MCF 10A (cell line): ENCODE measurements around the gene RASGRP3. TPM values are rescaled to one million over a fixed set of nuclear protein-coding genes. Genes with fewer than 3 reads are reported as not detected.

Experiments used
- BruUV-seq: library from RNA; stranded (reverse); fragments of 400-500 nt; replicated peaks from 2 replicates; lab custom pipeline; 2021; lab: Mats Ljungman, UMichigan
- CTCF ChIA-PET: fragments of 300-600 bp; sonication (Branson Sonifier 250); formaldehyde crosslinking; extraction: SDS; loops from one replicate; lab custom pipeline; 2021; ENCODE audit warnings: antibody characterized with exemption, inconsistent platforms; lab: Yijun Ruan, JAX
- POLR2A ChIA-PET: fragments of 300-600, 350-650 bp; sonication (Branson Sonifier 250); formaldehyde crosslinking; extraction: SDS; loops from one replicate; lab custom pipeline; 2020; ENCODE audit warnings: antibody characterized with exemption, inconsistent platforms; lab: Yijun Ruan, JAX
- DNase-seq: peaks from one replicate; pipeline ENCODE4 v3.0.0-alpha.2; 2018; ENCODE audit not compliant: unreplicated experiment
- H3K27ac Mint-ChIP-seq: one replicate; pipeline ENCODE4 v1.8.0; 2022; ENCODE audit warnings: mild to moderate bottlenecking, low read depth, mixed read lengths; ENCODE audit not compliant: unreplicated experiment
- H3K27me3 Mint-ChIP-seq: one replicate; pipeline ENCODE4 v1.8.0; 2022; ENCODE audit warnings: mixed read lengths; ENCODE audit not compliant: insufficient read depth, unreplicated experiment
- H3K36me3 Mint-ChIP-seq: one replicate; pipeline ENCODE4 v1.8.0; 2022; ENCODE audit warnings: mild to moderate bottlenecking, moderate library complexity, mixed read lengths; ENCODE audit not compliant: insufficient read depth, unreplicated experiment
- H3K4me1 Mint-ChIP-seq: one replicate; pipeline ENCODE4 v1.8.0; 2022; ENCODE audit warnings: mixed read lengths; ENCODE audit not compliant: insufficient read depth, unreplicated experiment
- H3K4me3 Mint-ChIP-seq: one replicate; pipeline ENCODE4 v1.8.0; 2022; ENCODE audit warnings: mild to moderate bottlenecking, moderate library complexity, mixed read lengths; ENCODE audit not compliant: unreplicated experiment
- H3K9me3 Mint-ChIP-seq: one replicate; pipeline ENCODE4 v1.8.0; 2022; ENCODE audit warnings: mixed read lengths; ENCODE audit not compliant: unreplicated experiment
- CTCF ChIP-seq: fragments of 200-600 bp; IDR thresholded peaks from one replicate; pipeline ENCODE4 v1.8.0; 2022; ENCODE audit warnings: antibody characterized with exemption, mild to moderate bottlenecking; ENCODE audit not compliant: unreplicated experiment
- intact Hi-C: fragments of 100-400 bp; cut with micrococcal nuclease; formaldehyde crosslinking; loops from 2 replicates; pipeline ENCODE4 v1.14.1; 2022
- total RNA-seq: library from RNA; stranded (reverse); gene quantifications from 2 replicates; pipeline ENCODE4 v1.2.3, GENCODE V29; 2022

The RASGRP3 gene
- total RNA-seq, 1 experiment from 2014 or later: 0.26 TPM

- no peak for TF ChIP-seq CTCF
- DNase-seq: no peak
- no TSS peak for BruUV-seq
- Mint-ChIP-seq H3K4me1 (peaks cover 7% of the 10 kb centered on the region), H3K27me3 (no peaks in the 10 kb centered on the region), H3K9me3 (no peaks in the 10 kb centered on the region), H3K4me3 (no peak overlapping the region), H3K27ac (no peak overlapping the region), H3K36me3 (no peaks in the 10 kb centered on the region)
- POLR2A ChIA-PET: no interaction called here
- CTCF ChIA-PET: interaction anchor here (0.6 kb wide), 1 partner anchor 31 kb away, joined by 3 read pairs; no protein-coding TSS in a partner anchor
- intact Hi-C loops: no loop called here
These were observed 55.7 kb downstream of the RASGRP3 start for GRCh38 chr2:33532146-33532545.

- H3K36me3 Mint-ChIP-seq: no peaks in the 10 kb centered on the region
- intact Hi-C loops: no loop called here
- DNase-seq: no peak
- CTCF ChIA-PET: no interaction called here
- H3K27me3 Mint-ChIP-seq: no peaks in the 10 kb centered on the region
- peaks cover 7% of the 10 kb centered on the region for H3K4me1 Mint-ChIP-seq
- H3K27ac Mint-ChIP-seq: no peak overlapping the region
- no peak overlapping the region for H3K4me3 Mint-ChIP-seq
- TF ChIP-seq CTCF: no peak
- H3K9me3 Mint-ChIP-seq: no peaks in the 10 kb centered on the region
- POLR2A ChIA-PET: no interaction called here
- BruUV-seq: no TSS peak
These were observed 56.5 kb downstream of the RASGRP3 start for GRCh38 chr2:33532966-33533365.

- intact Hi-C loops: no loop called here
- Mint-ChIP-seq H3K4me3 (no peak overlapping the region), H3K27ac (no peak overlapping the region), H3K4me1 (no peaks in the 10 kb centered on the region), H3K36me3 (no peaks in the 10 kb centered on the region), H3K27me3 (no peaks in the 10 kb centered on the region), H3K9me3 (no peaks in the 10 kb centered on the region)
- no peak for TF ChIP-seq CTCF
- BruUV-seq: no TSS peak
- ChIA-PET POLR2A (no interaction called here), CTCF (no interaction called here)
- DNase-seq: no peak
These were observed 59.0 kb downstream of the RASGRP3 start for GRCh38 chr2:33535421-33535820.

- H3K4me1 Mint-ChIP-seq: no peaks in the 10 kb centered on the region
- no peak overlapping the region for H3K27ac Mint-ChIP-seq
- no peaks in the 10 kb centered on the region for H3K27me3 Mint-ChIP-seq
- no peaks in the 10 kb centered on the region for H3K36me3 Mint-ChIP-seq
- no TSS peak for BruUV-seq
- no peak for DNase-seq
- no peak overlapping the region for H3K4me3 Mint-ChIP-seq
- intact Hi-C loops: no loop called here
- ChIA-PET CTCF (interaction anchor here (0.9 kb wide), 1 partner anchor 66 kb away, joined by 4 read pairs; no protein-coding TSS in a partner anchor), POLR2A (no interaction called here)
- TF ChIP-seq CTCF: no peak
- H3K9me3 Mint-ChIP-seq: no peaks in the 10 kb centered on the region
These were observed 64.8 kb downstream of the RASGRP3 start for GRCh38 chr2:33541243-33541642.
